OCI-LY3 (cell line): ENCODE data around the gene FBXO28.

ENCODE experiments used
- H2AFZ ChIP-seq: fragments of 200-600, 300-600 bp; shearing (Covaris generic); 2 replicates; pipeline ENCODE4 v1.6.0; 2014; ENCODE audit warnings: antibody characterized with exemption, low read depth, low read length
- H3K27ac ChIP-seq: fragments of 200-600, 300-600 bp; sonication (generic); 2 replicates; pipeline ENCODE4 v1.5.1; 2014; ENCODE audit warnings: mild to moderate bottlenecking, low read length, moderate library complexity, mixed read lengths
- H3K27me3 ChIP-seq: fragments of 200-600, 300-600 bp; sonication (generic); 2 replicates; pipeline ENCODE4 v1.6.1; 2014; ENCODE audit warnings: low read depth, low read length, mixed read lengths
- H3K36me3 ChIP-seq: fragments of 200-600, 300-600 bp; sonication (generic); replicated peaks from 2 replicates; pipeline ENCODE3; 2014; ENCODE audit warnings: low read depth, low read length, mixed read lengths
- H3K4me1 ChIP-seq: fragments of 300-600, 200-600 bp; sonication (generic); 2 replicates; pipeline ENCODE4 v1.6.1; 2014; ENCODE audit warnings: low read length, mixed read lengths
- H3K4me2 ChIP-seq: fragments of 200-600, 300-600 bp; sonication (generic); 2 replicates; pipeline ENCODE4 v1.6.1; 2014; ENCODE audit warnings: low read length, mixed read lengths
- H3K4me3 ChIP-seq: fragments of 300-600, 200-600 bp; sonication (generic); 2 replicates; pipeline ENCODE4 v1.5.1; 2014; ENCODE audit warnings: antibody characterized with exemption, mild to moderate bottlenecking, low read length, moderate library complexity
- H3K79me2 ChIP-seq: fragments of 300-600, 200-600 bp; shearing (Covaris generic); 2 replicates; pipeline ENCODE4 v1.6.1; 2014; ENCODE audit warnings: mild to moderate bottlenecking, low read length, mixed read lengths
- H3K9ac ChIP-seq: fragments of 300-600, 200-600 bp; shearing (Covaris generic); 2 replicates; pipeline ENCODE4 v1.6.0; 2014; ENCODE audit warnings: mild to moderate bottlenecking, low read length, moderate library complexity
- H3K9me3 ChIP-seq: fragments of 200-600, 300-600 bp; shearing (Covaris generic); 2 replicates; pipeline ENCODE4 v1.6.1; 2014; ENCODE audit warnings: low read length, mixed read lengths; ENCODE audit not compliant: insufficient read depth
- H4K20me1 ChIP-seq: fragments of 200-600, 300-600 bp; sonication (generic); 2 replicates; pipeline ENCODE4 v1.6.1; 2016; ENCODE audit warnings: low read length, mixed read lengths; ENCODE audit not compliant: insufficient read depth
- CTCF ChIP-seq: fragments of 200-600, 300-600 bp; sonication (generic); IDR thresholded peaks from 2 replicates; pipeline ENCODE4 v1.5.1; 2014; ENCODE audit warnings: antibody characterized with exemption, low read length, low read depth
- EZH2phosphoT487 ChIP-seq: fragments of 200-600 bp; shearing (Covaris generic); IDR thresholded peaks from 2 replicates; pipeline ENCODE4 v1.6.1; 2018; ENCODE audit warnings: antibody characterized with exemption, mixed run types, low read depth

FBXO28 gene

GRCh38 chr1:224118688-224119087 is 4.8 kb downstream of the FBXO28 start:
- no peak overlapping the region for H3K27ac ChIP-seq
- TF ChIP-seq CTCF (no peak), EZH2phosphoT487 (no peak)
- no peak overlapping the region for H2AFZ ChIP-seq
- H3K4me2 ChIP-seq = no peak overlapping the region
- H3K9me3 ChIP-seq = no peaks in the 10 kb centered on the region
- H4K20me1 ChIP-seq = peaks cover 31% of the 10 kb centered on the region
- no peak overlapping the region for H3K9ac ChIP-seq
- H3K36me3 ChIP-seq = peaks cover 10% of the 10 kb centered on the region
- H3K79me2 ChIP-seq = peaks cover 97% of the 10 kb centered on the region
- H3K4me1 ChIP-seq = peaks cover 14% of the 10 kb centered on the region
- no peak overlapping the region for H3K4me3 ChIP-seq
- no peaks in the 10 kb centered on the region for H3K27me3 ChIP-seq

- Histone ChIP-seq H3K9ac (no peak overlapping the region), H3K4me3 (no peak overlapping the region), H3K9me3 (no peaks in the 10 kb centered on the region), H3K27ac (no peak overlapping the region), H3K4me1 (no peaks in the 10 kb centered on the region), H3K27me3 (no peaks in the 10 kb centered on the region), H3K4me2 (no peak overlapping the region), H4K20me1 (peaks cover 36% of the 10 kb centered on the region), H3K79me2 (peaks cover 97% of the 10 kb centered on the region), H3K36me3 (peaks cover 10% of the 10 kb centered on the region), H2AFZ (no peak overlapping the region)
- no peak for TF ChIP-seq CTCF
- TF ChIP-seq EZH2phosphoT487 = no peak
These were observed 9.2 kb downstream of the FBXO28 start for GRCh38 chr1:224123136-224123535.

DNA sequence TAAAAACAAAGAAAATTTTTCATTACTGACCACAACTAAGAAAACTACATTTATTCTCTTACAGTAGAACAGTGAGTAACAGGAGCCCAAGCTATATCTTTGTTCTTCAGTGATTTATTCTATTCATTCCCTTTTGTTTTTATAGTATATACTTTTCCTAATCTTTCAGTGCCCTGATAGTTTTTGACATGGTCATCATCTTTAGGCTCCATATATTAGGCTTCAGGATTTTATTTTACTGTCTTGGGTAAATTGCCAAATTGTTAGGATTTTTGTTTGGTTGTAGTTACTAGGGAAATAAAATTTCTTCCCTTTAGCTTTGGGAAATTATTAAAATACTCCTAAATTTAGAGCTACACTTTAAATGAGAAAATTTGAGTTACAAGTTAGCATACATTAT is 10.3 kb downstream of the FBXO28 start:
- H3K9me3 ChIP-seq = no peaks in the 10 kb centered on the region
- H3K9ac ChIP-seq = no peak overlapping the region
- no peaks in the 10 kb centered on the region for H3K27me3 ChIP-seq
- no peak overlapping the region for H2AFZ ChIP-seq
- H3K79me2 ChIP-seq = peaks cover 99% of the 10 kb centered on the region
- no peak overlapping the region for H3K4me3 ChIP-seq
- no peak overlapping the region for H3K4me2 ChIP-seq
- TF ChIP-seq CTCF = no peak
- TF ChIP-seq EZH2phosphoT487 = no peak
- H3K4me1 ChIP-seq = no peaks in the 10 kb centered on the region
- H3K27ac ChIP-seq = no peak overlapping the region
- peaks cover 36% of the 10 kb centered on the region for H4K20me1 ChIP-seq
- H3K36me3 ChIP-seq = peaks cover 10% of the 10 kb centered on the region

DNA sequence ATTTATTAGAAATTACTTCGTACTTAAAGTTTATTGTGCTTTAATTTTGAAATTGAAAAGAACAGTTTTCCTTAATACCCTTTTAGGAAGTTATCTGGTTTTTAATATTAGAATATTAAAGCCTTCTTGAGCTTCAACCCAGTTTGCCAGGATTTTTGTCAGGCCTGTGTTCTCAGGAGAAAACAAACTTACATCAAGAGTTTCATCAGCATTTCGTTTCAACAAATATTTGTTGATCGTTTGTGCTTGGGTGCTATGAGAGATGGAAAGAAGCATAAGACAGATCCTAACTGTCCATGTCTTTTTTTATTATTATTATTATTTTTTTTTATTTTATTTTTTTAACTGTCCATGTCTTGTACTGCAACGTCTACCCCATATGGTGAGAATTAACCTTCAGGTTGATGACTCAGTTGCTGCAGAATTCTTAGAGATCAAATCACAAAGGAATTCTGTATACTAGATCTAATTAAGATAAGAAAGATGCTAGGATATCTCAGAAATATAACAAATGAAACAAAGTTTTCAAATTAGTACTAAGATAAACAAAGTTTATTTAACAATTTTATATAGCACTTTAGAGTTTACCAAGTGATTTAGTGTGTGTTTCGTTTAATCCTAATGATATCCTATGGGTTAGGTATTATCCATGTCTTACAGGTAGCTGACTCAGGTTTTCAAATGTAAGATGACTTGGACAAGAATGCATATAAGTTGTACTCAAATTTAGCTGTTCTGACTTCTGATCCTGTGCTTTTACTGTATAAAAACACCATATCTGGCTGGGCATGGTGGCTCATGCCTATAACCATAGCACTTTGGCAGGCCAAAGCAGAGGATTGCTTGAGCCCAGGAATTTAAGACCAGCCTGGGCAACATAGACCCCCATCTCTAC is 14.3 kb downstream of the FBXO28 start:
- TF ChIP-seq EZH2phosphoT487 (no peak), CTCF (no peak)
- no peaks in the 10 kb centered on the region for H3K27me3 ChIP-seq
- H2AFZ ChIP-seq = no peak overlapping the region
- peaks cover 15% of the 10 kb centered on the region for H4K20me1 ChIP-seq
- no peak overlapping the region for H3K4me3 ChIP-seq
- no peaks in the 10 kb centered on the region for H3K9me3 ChIP-seq
- H3K79me2 ChIP-seq = peaks cover 61% of the 10 kb centered on the region
- no peak overlapping the region for H3K9ac ChIP-seq
- peaks cover 27% of the 10 kb centered on the region for H3K36me3 ChIP-seq
- H3K4me2 ChIP-seq = no peak overlapping the region
- H3K4me1 ChIP-seq = no peaks in the 10 kb centered on the region
- H3K27ac ChIP-seq = no peak overlapping the region
